ENCODE measurements around the gene GLG1. TPM values are rescaled to one million over a fixed set of nuclear protein-coding genes. Genes with fewer than 3 reads are reported as not detected.
"Not testable (repeated sequence)": the region's sequence is repeated elsewhere in the genome, so short reads cannot be mapped to it uniquely, and the experiment has no call there.

The GLG1 gene
- total and polyA plus RNA-seq, 2 donors (not counting 3 experiments of a cell fraction or from before 2014, with no cell fraction given) = 86.3 to 165 TPM

- POLR2A ChIA-PET; H3K36me3 ChIP-seq (ENCODE audit: control insufficient read depth in 2 of 2, extremely low read depth in 1 of 2, insufficient read depth in 2 of 2, low read length in 2 of 2); H3K79me2 ChIP-seq (ENCODE audit: control insufficient read depth, insufficient read depth, low read length); dilution Hi-C loops (cut with MboI; ENCODE audit: extremely low pct_ligation_motif_present, low sequenced_read_pairs); H3K9me1 ChIP-seq (replicated peaks; ENCODE audit: control insufficient read depth, extremely low read depth, insufficient read depth, low read length); FAIRE-seq; H3K4me1 ChIP-seq (ENCODE audit: control insufficient read depth, extremely low read depth, insufficient read depth, low read length); intact Hi-C loops (cut with micrococcal nuclease); DNase-seq (ENCODE audit: low read depth, low spot score); H3K9ac ChIP-seq (replicated peaks; ENCODE audit: extremely low read depth, insufficient read depth, low read length); H3K9me3 ChIP-seq (replicated peaks; ENCODE audit: control insufficient read depth, insufficient read depth, low read length); H3K27ac ChIP-seq (ENCODE audit: insufficient read depth, low read depth, low read length); CTCF ChIA-PET; H3K4me3 ChIP-seq (replicated peaks in 1 of 3; ENCODE audit: insufficient read depth in 1 of 3, low read depth in 1 of 3, low read length in 3 of 3); BruUV-seq (replicated peaks); H3K4me2 ChIP-seq (ENCODE audit: insufficient read depth, low read length); H3K27me3 ChIP-seq (ENCODE audit: control insufficient read depth in 2 of 2, insufficient read depth in 2 of 2, low read length in 2 of 2); H4K20me1 ChIP-seq (replicated peaks; ENCODE audit: control insufficient read depth, extremely low read depth, insufficient read depth, low read length); H2AFZ ChIP-seq (ENCODE audit: low read depth, low read length): not testable (repeated sequence)
Observed at GRCh38 chr16:74404148-74404933, 202.6 kb downstream of the GLG1 start.

DNA sequence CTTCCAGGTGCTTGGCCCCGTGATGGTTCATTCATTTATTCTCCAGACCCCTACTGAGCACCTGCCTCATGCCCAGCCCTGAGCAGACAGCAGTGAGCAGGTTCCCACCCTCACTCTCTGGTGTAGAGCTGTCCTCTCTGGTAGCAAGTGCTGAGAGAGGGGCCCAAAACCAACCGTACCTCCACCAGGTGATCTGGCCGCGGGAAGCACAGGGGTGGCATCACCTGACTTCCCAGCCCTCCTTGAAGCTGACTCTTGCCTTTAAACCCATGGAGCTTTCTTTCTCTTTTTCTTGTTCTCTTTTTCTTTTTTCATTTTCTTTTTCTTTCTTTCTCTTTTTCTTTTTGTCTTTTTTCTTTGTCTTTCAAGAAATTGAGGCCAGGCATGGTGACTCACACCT, 206.7 kb downstream of the GLG1 start:
- H3K9me3 ChIP-seq (replicated peaks; ENCODE audit: control insufficient read depth, insufficient read depth, low read length); H2AFZ ChIP-seq (ENCODE audit: low read depth, low read length); H3K9ac ChIP-seq (replicated peaks; ENCODE audit: extremely low read depth, insufficient read depth, low read length); POLR2A ChIA-PET; CTCF ChIA-PET; H3K79me2 ChIP-seq (ENCODE audit: control insufficient read depth, insufficient read depth, low read length); H3K36me3 ChIP-seq (ENCODE audit: control insufficient read depth in 2 of 2, extremely low read depth in 1 of 2, insufficient read depth in 2 of 2, low read length in 2 of 2); H3K4me2 ChIP-seq (ENCODE audit: insufficient read depth, low read length); FAIRE-seq; H3K27me3 ChIP-seq (ENCODE audit: control insufficient read depth in 2 of 2, insufficient read depth in 2 of 2, low read length in 2 of 2); H3K4me3 ChIP-seq (replicated peaks in 1 of 3; ENCODE audit: insufficient read depth in 1 of 3, low read depth in 1 of 3, low read length in 3 of 3); H3K9me1 ChIP-seq (replicated peaks; ENCODE audit: control insufficient read depth, extremely low read depth, insufficient read depth, low read length); H3K27ac ChIP-seq (ENCODE audit: insufficient read depth, low read depth, low read length); H3K4me1 ChIP-seq (ENCODE audit: control insufficient read depth, extremely low read depth, insufficient read depth, low read length); H4K20me1 ChIP-seq (replicated peaks; ENCODE audit: control insufficient read depth, extremely low read depth, insufficient read depth, low read length); DNase-seq (ENCODE audit: low read depth, low spot score); dilution Hi-C loops (cut with MboI; ENCODE audit: extremely low pct_ligation_motif_present, low sequenced_read_pairs); BruUV-seq (replicated peaks); intact Hi-C loops (cut with micrococcal nuclease): not testable (repeated sequence)

DNA sequence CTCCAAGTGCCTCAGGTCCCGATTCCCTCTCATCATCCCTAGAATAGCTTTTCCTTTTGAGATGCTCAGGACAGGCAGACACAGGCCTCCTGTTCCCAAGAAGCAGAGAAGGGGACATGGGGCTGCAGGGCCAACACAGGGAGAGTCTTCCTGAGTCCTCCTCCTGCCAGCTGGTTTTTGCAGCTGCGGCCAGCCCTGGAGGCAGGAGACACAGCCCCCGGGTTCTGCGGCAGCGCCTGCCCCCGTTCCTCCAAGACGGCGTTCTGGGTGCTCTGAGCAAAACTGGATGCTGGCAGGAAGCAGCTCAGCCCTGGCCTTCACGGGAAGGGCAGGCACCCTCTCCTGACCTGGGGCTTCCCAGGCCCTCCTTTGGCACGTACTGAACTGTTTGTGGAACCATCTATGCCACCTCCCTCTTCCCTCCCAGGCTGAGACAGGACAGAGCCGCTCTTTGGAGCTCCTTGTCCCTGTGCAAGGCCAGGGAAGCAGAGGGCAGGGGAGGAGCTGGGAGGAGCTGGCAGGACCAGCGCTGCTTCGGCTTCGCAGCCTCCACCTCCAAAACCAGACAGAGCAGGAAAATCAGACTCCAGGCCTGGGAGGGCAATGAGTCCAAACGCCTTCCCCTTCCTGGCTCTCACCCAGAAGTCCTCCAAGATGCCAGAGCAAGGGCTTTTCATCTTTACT, 208.6 kb downstream of the GLG1 start:
- not testable (repeated sequence) for FAIRE-seq

More for the DNA sequence above, 208.6 kb downstream of the GLG1 start:
- H3K9ac ChIP-seq (replicated peaks; ENCODE audit: extremely low read depth, insufficient read depth, low read length); H3K4me2 ChIP-seq (ENCODE audit: insufficient read depth, low read length); H3K4me1 ChIP-seq (ENCODE audit: control insufficient read depth, extremely low read depth, insufficient read depth, low read length); intact Hi-C loops (cut with micrococcal nuclease); dilution Hi-C loops (cut with MboI; ENCODE audit: extremely low pct_ligation_motif_present, low sequenced_read_pairs); H3K27me3 ChIP-seq (ENCODE audit: control insufficient read depth in 2 of 2, insufficient read depth in 2 of 2, low read length in 2 of 2); H3K9me1 ChIP-seq (replicated peaks; ENCODE audit: control insufficient read depth, extremely low read depth, insufficient read depth, low read length); BruUV-seq (replicated peaks); POLR2A ChIA-PET; H3K9me3 ChIP-seq (replicated peaks; ENCODE audit: control insufficient read depth, insufficient read depth, low read length); CTCF ChIA-PET; H3K27ac ChIP-seq (ENCODE audit: insufficient read depth, low read depth, low read length); DNase-seq (ENCODE audit: low read depth, low spot score); H3K79me2 ChIP-seq (ENCODE audit: control insufficient read depth, insufficient read depth, low read length); H3K4me3 ChIP-seq (replicated peaks in 1 of 3; ENCODE audit: insufficient read depth in 1 of 3, low read depth in 1 of 3, low read length in 3 of 3); H3K36me3 ChIP-seq (ENCODE audit: control insufficient read depth in 2 of 2, extremely low read depth in 1 of 2, insufficient read depth in 2 of 2, low read length in 2 of 2); H4K20me1 ChIP-seq (replicated peaks; ENCODE audit: control insufficient read depth, extremely low read depth, insufficient read depth, low read length): not testable (repeated sequence)
- H2AFZ ChIP-seq (ENCODE audit: low read depth, low read length) = peak overlapping the region; percentile 45

All from endothelial cell of umbilical vein (primary cell).